Activated T-cell treated with anti-CD3 and anti-CD28 coated beads for 24 hours (primary cell): ENCODE results near the gene PLCB1.

ENCODE experiments used
- DNase-seq: peaks from one replicate; pipeline ENCODE4 v3.0.0-alpha.2; 2020; ENCODE audit warnings: low read depth

The PLCB1 gene

DNA sequence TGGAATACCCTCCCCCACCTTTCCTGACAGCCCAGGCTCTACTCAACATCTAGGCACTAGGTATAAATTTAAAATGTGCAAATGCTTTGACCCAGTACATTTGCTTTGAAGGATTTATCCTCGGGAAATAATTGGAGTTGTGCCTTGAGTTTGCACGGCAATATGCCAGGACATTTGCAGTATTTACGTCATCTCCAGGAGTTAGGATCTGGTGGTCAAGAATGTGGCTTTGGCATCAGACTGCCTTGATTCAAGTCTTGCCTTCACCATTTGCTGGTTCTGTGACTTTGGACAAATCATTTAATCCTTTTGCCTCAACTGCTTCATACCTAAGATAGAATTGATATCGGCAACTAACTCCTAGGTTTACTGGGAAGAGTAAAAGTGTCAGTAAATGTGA lies 169.6 kb downstream of the PLCB1 start:
- DNase-seq, result no peak

DNA sequence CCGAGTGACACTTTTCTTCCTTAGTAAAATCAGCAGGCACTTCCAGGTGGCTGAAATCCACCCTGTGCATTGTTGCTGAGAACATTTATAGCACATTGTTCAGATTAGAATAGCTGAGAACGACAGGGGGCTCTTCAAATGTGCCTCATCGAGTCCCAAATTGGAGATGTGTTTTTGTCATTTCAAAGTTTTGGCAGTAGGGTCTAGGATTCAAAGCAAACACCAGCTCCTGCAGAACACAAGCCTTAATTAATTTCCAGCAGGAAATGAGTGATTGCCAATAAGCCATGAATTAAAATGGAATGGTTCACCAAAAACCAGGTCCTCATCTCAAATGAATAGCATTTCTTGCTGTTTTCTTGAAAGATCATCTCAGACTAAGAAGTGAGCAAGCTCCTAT lies 171.6 kb downstream of the PLCB1 start:
- no peak for DNase-seq

DNA sequence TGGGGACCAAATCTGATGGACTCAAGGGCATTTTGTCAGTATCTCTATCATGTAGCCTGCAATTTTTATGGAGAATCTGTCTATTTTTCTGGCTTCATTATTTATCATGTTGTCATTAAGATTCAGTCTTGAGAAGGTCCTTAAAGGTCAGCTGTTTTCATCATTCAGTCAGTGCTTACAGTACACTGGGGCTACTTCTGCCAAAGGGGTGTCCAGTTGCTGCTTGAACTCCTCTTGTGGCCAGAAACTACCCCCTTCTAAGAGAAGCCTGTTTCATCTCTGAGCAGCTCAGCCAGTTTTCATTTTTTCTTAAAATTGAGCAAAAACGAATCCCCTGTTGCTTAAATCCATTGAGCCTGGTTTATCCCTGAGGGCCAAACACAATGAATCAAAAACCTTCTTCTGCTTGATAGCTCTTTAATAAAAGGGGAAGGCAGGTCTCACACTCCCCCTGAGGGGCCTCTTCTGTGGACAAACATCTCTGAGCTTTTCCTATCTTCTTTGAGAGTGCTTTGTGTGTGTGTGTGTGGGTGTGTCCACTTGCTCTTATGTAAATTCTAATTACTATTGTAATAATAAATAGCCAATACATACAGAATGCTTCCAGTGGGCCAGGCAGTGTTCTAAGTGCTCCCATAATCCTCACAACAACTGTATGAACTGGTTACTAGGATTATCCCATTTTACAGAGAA lies 172.2 kb downstream of the PLCB1 start:
- no peak for DNase-seq

DNA sequence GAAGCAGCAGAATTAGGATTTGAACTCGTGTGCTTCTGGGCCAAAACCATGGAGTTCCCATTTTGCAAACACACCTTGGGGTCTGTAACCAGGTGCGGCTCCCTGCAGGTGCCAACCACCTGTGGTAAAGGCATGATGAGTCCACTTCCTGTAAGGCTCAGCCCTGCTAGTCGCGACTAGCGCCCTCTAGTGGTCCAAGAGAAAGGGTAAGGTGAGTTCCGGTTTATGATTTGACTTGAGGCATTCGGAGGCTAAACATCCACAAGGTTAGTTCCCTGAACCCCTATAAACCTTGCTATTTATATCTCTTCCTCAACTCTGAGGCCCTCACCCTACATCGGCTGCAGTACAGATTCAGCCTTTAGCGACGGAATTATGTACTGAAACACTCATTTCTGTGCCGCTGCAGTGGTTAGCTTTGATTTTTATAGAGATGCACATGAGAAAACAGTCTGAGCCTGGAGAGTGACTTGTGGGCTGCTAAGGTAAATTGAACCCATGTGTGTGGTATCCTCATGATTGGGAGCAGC lies 173.4 kb downstream of the PLCB1 start:
- DNase-seq, result peak; percentile 39

DNA sequence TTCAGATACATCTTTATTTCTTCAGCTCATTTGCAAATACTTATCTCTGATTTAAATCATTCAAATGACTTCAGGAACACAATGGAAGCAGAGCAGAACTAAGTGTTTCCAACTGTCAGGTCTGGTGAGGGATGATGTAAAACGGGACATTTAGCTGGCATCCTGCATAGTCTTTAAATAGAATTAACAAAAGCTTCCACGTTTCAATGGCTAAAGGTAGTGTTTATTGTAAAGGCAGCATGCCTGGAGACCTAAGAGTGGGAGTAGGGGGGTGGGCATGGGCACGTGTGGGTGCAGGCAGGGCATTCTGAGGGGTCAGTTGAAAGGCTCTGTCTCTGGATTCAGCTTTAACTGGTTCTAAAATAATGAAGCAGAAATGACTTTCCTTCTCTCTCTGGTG lies 174.9 kb downstream of the PLCB1 start:
- DNase-seq, result no peak

DNA sequence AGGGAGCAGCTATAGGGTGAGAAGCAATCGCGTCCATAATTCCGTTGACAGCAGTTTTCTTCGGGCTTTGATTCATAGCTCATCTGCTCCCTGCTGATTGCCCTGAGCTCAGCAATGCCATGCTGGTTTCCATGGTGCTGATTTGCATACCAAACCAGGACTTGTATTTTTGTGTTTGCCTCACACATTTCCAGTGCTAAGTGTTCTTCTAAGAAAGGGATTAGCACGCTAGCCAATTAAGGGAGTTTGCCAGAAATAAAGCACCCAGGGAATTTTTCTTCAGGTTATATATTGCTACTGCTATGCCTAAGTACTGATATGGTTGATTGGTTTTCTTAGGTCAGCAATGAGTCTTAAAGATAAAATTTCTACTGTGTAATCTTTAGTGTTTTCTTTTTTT lies 177.6 kb downstream of the PLCB1 start:
- no peak for DNase-seq

DNA sequence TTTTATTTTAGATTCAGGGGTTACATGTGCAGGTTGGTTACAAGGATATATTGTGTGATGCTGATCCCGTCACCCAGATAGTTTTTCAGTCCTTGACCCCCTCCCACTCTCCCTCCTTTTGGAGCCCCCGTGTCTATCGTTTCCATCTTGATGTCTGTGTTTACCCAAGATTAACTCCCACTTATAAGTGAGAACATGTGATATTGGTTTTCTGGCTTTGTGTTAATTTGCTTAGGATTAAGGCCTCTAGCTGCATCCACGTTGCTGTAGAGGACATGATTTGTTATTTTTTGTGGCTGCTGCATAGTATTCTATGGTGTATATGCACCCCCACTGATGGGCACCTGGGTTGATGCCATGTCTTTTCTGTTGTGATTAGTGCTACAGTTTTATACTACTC lies 178.6 kb downstream of the PLCB1 start:
- DNase-seq, result no peak

DNA sequence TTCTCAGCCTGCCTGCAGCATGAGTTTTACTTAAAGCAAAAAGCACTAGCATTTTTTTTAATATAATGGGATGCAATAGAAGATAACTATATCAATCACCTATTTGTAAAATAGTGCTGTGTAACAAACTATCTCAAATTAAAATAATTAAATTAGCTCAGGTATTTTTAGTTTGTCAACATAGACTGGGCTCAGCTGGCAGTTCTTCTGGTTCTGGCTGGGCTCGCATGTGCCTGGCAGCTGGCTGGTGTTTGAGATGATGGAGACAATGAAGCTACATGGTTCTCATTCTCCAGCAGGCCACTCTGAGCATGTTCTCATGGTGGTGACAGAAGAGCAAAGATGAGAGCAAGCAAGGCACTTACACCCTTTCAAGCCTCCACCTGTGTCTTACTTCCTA lies 181.0 kb downstream of the PLCB1 start:
- no peak for DNase-seq

DNA sequence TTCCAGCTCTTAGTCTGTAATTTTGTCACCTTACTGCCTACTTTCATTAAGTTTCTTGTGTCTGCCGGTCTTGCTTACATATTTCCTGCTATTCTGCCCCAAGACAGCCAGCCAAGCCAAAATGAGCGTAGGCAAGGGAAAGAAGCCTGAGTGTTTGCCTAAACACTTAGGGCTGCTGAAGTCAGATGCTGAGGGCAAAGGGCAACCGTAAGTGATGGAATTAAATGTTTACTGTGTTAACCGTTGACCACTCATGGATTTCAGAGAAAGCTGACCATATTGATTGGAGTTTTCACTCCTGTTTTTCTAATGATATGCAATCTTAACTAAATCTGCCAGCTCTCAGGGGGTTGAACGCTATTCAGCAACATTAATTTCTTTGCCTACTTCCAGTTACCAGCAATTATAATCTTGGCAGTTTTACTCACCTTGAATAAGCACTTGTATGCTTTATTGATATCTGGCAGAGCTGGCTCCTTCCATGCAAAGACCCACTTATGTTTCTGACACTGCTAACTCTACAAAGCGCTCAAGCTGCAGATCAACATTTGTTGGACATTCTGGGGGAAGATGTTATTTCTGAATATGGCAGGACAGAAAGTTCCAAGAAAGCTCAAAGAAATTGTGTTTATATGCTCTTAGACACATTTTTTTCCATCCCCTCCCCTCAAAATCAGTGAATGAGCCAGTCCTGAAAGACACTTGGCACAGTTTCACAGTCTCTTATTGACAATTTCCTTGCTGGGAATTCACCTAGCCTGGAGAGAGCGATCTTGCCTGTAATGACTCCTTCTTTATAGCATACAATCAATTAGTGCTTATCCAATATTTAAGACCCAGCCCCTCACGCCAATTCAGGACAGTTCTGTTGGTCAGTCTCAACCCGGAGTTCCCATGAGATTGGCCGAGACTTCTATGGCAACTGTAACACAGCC lies 183.8 kb downstream of the PLCB1 start:
- DNase-seq, result no peak

DNA sequence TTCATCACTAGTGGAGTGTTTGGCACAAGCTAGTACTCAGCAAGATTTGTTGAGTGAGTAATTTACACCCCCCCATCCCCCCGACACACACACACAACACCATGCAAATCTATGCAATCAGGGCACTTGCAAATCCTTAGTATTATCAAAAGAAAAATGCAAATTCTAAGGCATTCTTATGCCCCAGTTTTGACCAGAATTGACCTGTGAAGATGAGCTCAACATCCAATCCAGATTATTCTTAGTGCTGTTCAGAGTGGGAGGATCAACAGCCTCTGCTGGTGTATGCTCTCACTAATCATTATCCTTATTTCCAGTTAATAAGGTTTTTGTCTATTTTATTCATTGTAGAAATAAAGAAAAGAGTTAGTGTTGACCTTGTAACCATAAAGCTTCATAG lies 185.4 kb downstream of the PLCB1 start:
- no peak for DNase-seq

DNA sequence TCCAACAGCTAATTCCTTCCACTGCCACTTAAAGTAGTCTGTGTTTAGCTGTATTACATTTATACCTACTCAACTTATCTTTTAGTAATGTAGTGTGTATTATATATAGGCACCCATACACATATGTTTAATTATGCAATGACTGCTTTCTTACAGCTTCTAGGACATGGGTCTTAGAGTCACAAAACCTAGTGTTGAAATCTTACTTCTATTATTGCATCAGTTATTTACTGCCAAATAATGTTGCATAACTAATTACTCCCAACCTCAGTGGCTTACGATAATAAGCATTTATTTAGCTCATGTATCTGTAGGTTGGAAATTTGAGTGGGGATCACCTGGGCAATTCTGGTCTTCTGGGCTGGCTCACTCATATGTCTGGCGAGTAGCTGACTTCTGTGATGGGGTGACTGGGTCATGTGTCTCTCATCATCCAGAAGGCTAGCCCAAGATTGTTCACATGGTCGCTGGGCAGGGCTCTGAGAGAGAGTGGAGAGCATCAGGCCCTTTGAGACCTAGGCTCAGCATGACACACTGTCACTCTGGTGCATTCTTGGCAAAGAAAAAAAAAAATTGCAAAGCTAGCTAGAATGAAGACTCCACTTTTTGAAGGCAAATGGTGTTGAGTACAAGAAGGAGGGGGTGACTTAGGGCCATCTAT lies 187.0 kb downstream of the PLCB1 start:
- no peak for DNase-seq

DNA sequence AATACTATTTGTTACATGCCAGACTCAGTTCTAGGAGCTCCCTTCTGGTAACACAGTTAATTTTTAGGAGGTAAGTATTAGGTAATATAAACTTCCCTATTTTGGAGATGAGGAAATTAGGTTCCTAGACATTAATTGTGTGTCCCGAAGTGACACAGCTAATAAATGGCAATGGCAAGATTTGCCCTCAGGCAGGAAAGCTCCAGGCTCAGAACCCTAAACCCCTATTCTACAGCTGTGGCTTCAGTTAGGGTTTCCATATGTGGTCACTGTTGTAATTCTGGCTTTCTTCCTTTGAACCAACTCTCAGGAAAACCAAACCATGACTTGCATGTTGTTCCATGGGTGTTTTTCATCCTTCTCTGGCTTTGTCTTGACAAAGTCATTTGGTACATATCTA lies 188.2 kb downstream of the PLCB1 start:
- DNase-seq, result no peak

DNA sequence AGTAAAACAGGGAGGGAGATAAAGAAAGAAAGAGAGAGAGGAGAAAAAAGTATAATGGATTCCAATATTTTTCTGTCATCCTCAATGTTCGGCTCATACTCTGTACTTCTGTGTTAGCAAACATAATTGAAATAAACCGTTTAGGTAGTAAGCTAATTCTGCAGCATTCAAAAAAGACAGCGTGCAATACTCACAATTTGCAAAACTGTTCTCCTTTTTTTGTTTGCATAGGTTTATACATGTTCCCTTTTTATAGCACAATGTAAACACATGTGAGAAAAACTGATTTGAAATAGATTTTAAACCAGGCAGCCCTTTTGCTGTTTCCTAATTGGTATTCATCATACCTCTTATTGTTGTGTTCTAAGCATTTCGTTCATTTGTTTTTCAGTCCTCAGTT lies 188.9 kb downstream of the PLCB1 start:
- no peak for DNase-seq

DNA sequence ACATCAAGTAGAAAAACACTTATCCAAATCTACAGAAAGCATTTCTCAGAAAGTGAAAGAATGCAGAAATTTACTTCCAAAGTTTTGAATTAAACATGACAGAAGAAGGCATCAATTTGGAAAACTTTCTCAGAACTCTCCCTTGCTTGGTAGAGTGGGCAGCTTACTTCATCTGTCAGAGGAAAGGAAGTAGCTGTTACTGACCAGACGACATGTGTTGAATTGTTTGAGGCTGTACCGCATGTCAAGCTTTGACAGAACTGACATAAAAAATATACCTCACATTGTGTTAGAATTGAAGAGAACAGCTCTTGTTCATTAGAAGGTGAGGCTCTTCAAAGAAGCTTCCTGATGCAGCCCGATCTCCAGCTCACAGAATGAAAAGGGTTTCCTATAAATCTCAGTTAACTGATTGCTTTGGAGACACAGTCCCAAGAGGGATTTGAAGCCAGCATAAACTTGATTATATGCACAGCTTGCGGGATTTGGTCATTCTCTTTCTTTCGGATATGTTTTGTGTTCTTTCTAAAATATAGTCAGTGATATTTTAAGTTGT lies 190.7 kb downstream of the PLCB1 start:
- no peak for DNase-seq

DNA sequence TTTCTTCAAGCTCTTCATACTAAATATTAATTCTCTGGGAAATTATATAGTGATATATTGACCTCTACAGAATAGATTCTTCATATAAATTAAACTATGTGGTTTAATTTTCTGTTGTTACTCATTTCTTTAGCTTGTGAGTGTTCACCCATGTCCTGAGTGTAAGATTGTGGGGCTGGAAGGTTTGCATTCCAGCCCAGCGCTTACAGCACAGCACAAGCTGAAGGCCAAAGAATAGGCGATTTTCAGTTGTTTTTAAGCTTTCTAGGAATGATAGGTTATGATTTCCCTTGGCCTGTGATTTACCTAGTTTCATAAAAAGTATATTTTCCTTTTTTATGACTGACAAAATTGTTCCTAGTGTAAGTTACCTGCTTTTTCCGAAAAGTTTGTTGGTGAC lies 194.1 kb downstream of the PLCB1 start:
- DNase-seq, result no peak

DNA sequence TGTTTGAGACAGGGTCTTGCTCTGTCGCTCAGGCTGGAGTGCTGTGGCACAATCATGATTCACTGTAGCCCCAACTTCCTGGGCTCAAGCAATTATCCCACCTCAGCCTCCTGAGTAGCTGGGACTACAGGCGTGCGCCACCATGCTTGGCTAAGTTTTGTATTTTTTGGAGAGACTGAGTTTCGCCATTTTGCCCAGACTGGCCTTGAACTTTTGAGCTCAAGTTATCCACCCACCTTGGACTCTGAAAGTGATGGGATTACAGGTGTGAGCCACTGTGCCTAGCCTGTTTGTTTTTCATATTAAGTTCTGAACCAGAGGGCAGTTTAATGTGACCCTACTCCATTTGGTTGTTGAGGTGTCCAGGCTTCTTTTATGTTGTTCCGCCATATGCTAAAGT lies 194.8 kb downstream of the PLCB1 start:
- no peak for DNase-seq

DNA sequence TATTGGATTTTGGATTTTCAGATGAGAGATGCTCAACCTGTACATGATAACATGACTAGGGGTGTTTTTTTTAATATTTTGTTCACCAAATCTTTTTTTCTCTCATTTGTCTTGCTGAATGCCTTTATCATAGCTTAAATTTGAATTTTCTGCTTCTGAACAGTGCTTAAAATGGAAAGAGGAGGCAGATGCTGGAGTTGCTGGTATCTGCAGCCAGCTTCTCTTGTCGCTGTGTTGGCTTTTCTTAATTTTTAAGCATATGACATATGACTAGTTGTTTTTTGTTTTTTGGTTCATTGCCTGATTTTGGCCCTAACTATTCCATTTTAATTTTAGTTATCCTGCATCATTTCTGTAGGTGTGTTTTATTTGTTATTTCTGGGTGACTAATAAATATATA lies 196.1 kb downstream of the PLCB1 start:
- no peak for DNase-seq

DNA sequence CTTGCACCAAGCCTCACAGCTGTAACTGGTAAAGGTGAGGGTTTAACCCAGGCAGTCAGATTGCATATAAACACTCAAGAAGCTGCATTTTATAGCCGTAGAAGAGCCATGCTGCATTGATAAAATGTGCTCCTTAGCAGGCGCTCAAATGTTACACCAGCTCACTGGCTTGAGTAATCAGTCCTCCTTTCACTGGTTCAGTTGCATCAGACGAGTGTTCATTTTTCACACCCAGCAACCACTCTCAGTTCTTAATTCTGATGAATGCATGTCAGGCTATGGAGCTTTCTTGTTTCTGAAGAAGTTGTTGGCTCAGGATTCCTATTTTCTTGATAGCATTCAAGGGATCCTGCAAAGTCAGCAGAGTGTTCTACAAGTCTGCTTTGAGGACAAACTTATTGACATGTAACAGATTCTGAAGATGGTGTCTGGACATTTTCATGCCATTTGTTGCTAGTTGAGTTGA lies 198.3 kb downstream of the PLCB1 start:
- no peak for DNase-seq

DNA sequence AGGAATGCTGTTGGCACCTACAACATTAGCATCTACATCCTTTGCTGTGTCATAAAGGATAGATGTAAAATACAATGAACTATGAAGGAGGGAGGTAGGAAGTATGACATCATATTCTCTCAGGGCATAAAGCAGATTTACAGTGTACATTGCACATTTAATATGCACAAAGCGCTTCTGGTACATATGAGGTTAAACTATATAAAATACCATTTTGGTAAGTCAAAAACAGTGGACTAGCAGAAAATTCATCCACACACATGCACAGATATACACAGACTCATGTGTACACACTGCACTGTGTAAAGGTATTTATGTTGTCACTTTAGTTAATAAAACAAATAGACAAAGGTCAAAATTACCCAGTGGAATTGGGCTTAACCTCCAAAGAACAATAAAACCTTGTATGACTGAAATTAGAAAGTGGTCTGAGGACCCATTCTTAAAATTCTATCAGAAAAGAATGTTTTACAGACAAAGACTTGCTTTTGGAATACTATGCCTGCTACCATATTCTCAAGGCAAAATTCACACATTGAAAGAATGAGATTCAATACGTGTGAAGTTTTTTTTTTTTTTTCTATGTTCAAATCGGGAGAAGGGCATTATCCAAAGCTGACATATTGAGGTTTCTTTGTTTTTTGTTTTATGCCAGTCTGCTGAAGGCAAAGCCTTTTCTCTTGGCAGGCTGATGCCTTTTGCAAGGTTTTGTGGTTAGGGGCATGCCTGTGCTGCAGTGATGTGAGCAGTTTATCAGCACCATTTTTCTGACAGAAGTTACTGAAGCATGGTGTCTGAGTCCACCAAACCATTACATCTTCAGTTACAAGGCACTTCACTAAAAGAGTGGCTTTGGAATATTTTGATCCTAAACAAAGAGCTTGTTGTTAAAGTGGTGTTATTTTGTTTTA lies 199.0 kb downstream of the PLCB1 start:
- DNase-seq, result no peak

DNA sequence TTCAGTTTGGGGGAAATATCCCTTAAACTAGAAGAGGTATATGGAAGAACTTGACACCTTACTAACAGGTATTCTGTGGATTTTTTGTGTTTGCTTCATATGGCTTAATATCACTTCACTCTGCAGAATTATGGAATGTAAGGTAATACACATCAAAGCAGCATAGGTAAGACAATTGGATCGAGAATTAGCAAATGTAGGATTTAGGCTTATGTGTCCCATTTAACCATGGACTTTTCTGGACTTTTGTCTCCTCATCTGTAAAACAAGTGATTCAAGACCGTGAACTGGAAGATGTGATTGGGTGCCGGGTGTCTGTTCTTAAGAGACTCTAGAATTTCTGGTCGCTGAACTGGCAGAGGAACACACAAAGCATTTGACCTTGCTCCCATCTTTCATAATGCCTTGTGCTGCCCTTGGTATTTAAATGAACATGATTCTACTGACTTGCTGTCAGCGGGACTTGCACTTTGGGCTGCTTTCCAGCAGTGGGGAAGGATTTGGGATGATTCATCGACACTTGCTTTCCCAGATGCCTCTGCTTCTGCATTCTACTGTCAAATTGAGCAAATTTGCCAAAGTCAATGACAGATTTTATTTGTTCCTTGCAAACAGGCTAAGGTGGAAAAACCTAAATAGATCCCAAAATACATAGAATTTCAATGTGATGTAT lies 199.8 kb downstream of the PLCB1 start:
- DNase-seq, result no peak

DNA sequence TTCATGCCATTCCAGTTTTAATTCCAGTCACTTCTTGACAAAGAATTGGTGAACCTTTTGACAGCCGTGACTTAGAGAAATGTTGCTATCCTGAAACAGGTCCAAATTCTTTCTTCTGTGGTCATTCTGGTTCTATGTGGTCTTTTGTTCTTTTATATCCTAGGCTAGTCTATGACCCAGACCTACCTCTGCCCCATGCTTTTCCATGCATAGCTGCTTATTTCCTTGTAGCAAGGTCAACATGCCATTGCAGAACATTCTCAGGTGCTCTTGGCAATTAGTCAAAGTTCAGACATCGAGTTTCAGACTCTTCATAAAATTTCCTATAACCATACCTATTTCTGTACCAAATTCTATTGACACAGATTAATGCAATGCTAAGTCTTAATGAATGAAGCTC lies 202.6 kb downstream of the PLCB1 start:
- no peak for DNase-seq
